Fibroblast of peridontal ligament (primary cell): ENCODE data around the gene CXCL3.
A peak's percentile ranks its signal among the peaks of the same experiment; 100 is the strongest.
"Not testable (repeated sequence)": the region's sequence is repeated elsewhere in the genome, so short reads cannot be mapped to it uniquely, and the experiment has no call there.

Experiments
- DNase-seq: peaks from one replicate; pipeline ENCODE4 v3.0.0-alpha.2; 2010; ENCODE audit errors: extremely low read depth

Gene CXCL3

GRCh38 chr4:74038425-74039314 is at the start of gene CXCL3:
Gene CXCL3 (minus strand): TSS chr4:74038689. CDS start chr4:74038611, 78 bp downstream.
- peak; percentile 72 for DNase-seq

DNA sequence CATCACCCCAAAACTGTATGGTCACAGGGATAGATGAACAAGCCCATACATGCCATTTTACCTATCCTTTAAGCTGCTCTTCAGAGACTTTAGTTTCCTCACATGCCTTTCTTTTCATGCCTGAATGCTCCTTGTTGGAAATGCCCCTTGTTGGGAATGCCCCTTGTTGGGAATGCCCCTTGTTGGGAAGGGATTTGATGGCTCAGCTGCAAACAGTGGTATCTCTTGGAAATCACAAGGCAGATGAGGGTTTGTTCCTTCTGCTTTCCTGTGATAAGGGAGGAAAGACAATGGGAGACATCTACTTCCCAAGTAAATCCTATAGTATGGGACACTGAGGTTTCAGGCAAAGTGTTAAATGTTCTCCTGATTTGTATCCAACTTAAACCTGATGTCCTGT is 49.0 kb upstream of the CXCL3 start:
- no peak for DNase-seq

DNA sequence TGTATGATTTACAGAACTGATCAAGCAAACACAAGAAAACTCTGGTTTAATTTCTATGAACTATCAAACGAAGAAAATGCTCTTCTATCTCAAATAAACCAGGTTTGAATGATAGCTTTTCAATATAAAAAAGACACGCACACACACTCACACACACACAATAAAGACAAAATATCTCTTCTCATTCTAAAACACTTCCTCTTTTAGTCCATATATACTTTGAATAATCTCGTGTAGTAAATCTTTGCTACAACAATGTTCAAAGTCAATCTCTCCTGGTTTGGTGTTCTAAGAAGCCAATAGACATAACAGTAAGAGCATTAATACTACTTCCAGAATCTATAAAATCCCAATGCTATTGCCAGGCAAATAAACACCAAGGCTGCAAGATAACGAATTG is 47.2 kb upstream of the CXCL3 start:
- no peak for DNase-seq

DNA sequence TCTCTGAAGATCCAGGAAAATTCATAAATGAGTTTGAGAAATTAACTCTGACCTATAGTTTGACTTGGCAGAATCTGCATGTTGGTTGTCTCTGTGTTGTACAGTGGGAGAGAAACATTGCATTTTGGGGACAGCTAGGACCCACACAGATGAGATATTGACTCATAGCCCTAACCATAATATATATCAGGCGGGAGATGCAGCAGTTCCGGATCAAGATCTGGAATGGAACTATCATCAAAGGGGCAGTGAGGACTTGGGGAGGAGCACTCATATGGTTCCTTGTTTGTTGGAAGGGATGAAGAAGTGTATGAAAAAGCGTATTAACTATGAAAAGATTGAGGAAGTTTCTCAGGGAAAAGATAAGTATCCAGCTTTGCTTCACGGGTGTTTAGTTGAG is 46.5 kb upstream of the CXCL3 start:
- no peak for DNase-seq

- peak; percentile 14 for DNase-seq
These were observed 45.1 kb upstream of the CXCL3 start for GRCh38 chr4:74083546-74083945.

DNA sequence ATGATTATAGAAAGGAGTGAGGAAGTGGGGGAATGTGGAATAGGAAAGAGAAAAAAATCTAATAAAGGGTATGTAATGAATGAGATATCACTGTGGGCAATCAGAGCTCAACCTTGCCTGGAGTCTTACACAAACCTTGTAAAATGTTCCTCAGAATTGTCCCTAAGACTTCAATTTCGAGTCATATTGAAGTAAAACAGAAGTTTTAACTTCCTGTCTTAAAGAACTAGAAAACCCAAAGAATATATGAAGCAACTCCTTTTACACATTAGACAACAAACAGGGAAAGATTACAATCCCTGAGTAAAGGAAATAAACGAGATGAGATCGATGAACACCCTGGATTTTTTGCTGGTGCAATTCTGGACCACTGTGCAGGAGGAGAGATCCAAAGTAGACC is 42.5 kb upstream of the CXCL3 start:
- DNase-seq, result no peak

- not testable (repeated sequence) for DNase-seq
These were observed 41.9 kb upstream of the CXCL3 start for GRCh38 chr4:74080351-74080750.

- not testable (repeated sequence) for DNase-seq
These were observed 40.5 kb upstream of the CXCL3 start for GRCh38 chr4:74079024-74079423.

GRCh38 chr4:74073358-74073757 is 34.9 kb upstream of the CXCL3 start:
- no peak for DNase-seq

DNA sequence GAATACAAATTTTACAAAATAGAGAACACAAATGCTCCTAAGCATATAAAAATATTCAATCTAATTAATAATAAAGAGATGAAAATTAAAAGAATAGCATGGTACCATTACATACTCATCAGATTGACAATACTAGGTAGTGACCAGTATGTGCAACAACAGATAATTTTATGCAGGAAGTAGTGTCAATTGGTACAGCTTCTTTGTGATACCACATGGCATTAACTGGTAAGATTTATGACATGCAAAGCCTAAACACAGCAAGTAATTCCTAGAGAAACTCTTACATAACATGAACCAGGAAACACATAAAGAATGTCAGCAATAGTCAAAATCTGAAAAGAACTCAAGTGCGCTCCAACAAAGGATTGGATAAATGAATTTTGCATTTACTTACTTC is 34.2 kb upstream of the CXCL3 start:
- DNase-seq, result no peak

- no peak for DNase-seq
These were observed 29.1 kb upstream of the CXCL3 start for GRCh38 chr4:74067586-74067985.

GRCh38 chr4:74066232-74066631 is 27.7 kb upstream of the CXCL3 start:
- no peak for DNase-seq

- DNase-seq, result no peak
These were observed 26.7 kb upstream of the CXCL3 start for GRCh38 chr4:74065115-74065642.

GRCh38 chr4:74063859-74064258 is 25.4 kb upstream of the CXCL3 start:
- DNase-seq, result no peak

DNA sequence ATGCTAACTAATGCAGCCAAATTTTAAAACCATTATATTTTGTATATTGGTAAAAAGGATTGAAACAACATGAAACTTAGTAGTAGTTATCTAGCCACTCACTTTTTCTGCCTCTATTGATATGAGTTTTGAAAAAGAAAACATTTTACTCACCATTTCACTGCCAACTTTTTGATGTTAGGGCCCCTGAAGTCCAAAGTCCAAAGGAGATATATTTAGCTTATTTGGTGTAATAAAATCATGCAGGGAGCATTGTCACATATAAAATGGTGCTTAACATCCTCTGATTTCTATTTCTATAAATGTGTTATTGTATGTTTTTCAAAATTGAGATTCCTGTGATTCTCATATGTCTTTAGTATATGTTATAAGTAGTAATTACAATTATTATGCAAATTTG is 24.5 kb upstream of the CXCL3 start:
- no peak for DNase-seq

DNA sequence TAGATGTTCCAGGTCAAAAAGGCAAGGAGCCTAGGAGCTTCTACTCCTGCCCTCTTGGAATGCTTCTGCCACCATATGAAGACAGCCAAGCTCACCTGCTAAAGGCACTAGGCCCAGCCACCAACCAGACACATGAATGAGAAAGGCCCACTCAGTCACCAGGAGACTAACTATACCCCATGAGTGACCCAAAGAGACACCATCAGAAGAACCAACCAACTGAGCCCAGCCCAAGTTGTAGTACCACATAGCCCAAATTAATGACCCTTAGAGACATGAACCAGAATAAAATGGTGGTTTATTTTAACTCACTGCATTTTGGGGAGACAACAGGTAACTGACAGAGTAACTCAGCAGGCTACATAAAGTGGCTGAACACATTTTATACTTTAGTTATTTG is 22.9 kb upstream of the CXCL3 start:
- DNase-seq, result no peak

GRCh38 chr4:74059161-74059829 is 20.8 kb upstream of the CXCL3 start:
- DNase-seq, result no peak

DNA sequence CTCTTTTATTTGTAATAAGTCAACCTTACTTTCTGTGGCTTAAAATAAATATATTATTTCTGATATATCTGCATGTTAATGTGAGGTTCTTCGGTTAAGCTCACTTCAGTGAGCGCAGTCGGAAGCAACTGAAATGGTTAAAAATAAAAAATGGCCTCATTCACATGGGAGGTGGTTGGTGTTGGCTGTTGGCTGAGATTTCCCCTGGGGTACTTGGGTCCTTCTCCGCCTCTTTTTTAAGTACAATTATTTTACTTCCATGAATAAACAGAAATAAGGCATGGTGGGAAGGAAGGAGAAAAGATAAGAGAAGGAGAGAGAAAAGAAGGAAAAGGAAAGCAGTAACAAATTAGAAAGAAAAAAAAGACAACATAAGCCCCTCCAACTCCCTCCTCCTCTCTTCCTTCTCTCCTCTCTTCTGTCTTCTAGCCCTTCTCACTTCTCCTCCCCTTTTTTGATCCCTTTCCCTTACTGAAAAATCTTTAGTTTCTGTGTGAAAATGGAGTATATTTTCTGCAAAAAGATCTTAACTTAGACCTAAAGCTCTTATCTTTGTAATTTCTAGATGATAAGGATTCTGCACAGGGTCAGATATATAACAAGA is 19.7 kb upstream of the CXCL3 start:
- no peak for DNase-seq

GRCh38 chr4:74057588-74057987 is 19.1 kb upstream of the CXCL3 start:
- DNase-seq, result no peak

- DNase-seq, result peak; percentile 97
These were observed 18.5 kb upstream of the CXCL3 start for GRCh38 chr4:74056858-74057562.

DNA sequence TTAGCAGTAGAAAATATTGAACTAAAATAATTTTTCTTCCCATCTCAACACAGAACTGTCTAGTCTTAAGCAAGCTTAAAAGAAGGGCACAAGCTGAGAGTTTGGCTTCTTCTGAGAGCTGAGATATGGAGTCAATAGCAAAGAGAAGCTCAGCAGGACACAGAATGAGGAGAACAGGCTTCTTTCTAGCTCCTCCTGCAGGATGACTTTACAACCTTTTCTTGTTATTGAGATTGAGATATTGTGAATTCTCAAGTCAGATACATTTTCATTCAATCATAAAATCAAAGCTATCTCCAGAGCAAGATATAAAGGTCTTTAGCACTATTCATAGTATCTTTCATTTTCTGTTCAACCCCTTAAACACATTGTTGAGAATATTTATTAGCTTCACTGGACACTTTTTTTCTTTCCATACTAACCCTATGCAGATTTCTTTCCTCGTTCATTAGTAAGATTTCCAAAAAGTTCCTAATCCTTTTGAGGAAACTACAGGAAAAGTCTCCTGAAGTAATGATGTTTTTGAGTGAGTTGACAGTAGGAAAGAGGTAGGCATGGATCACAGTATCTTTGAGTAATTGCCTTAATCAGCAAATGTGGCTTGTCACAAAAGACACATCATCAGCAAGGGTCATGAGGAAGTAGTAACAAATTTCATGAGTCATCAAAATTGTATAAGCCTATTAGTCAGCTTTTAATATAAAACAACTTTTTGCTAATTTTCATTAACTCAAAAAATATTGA is 17.8 kb upstream of the CXCL3 start:
- peak; percentile 71 for DNase-seq
